ENCODE measurements around the gene AGK.

GRCh38 chr7:141584935-141585334, 33.7 kb downstream of the AGK start:
- TF ChIP-seq CTCF (conservative IDR thresholded peaks at IDR 0.05) (no peak), EZH2 (IDR thresholded peaks at IDR 0.05; ENCODE audit: low read depth) (no peak)

Measured in PC-9 (cell line).